GM23338 (cell line): Measurements from ENCODE around the gene MAP2K5. TPM values are rescaled to one million over a fixed set of nuclear protein-coding genes. Genes with fewer than 3 reads are reported as not detected.

Experiments
- ATAC-seq: fragments of 200-7000 bp; cut with Tn5 transposase; 3 replicates; pipeline ENCODE4 v1.9.1; 2020
- DNase-seq: peaks from one replicate; pipeline ENCODE4 v3.0.0-alpha.2; 2015; ENCODE audit warnings: low spot score
- H2AFZ ChIP-seq: fragments of 200-600 bp; sonication (generic); 2 replicates; pipeline ENCODE4 v1.8.0; 2016; ENCODE audit warnings: antibody characterized with exemption, mild to moderate bottlenecking, moderate library complexity
- H3F3A ChIP-seq: fragments of 200-600 bp; sonication (generic); replicated peaks from 2 replicates; pipeline ENCODE4 v1.8.0; 2017; ENCODE audit warnings: antibody characterized with exemption, mixed run types, low read depth
- H3K27ac ChIP-seq: fragments of 200-600 bp; sonication (generic); 2 replicates; pipeline ENCODE4 v1.6.1; 2016; ENCODE audit warnings: low read depth
- H3K27me3 ChIP-seq: fragments of 200-600 bp; sonication (generic); 2 replicates; pipeline ENCODE4 v1.8.0; 2016; ENCODE audit warnings: mild to moderate bottlenecking, mixed run types, moderate library complexity; ENCODE audit not compliant: insufficient read depth
- H3K36me3 ChIP-seq: fragments of 200-600 bp; sonication (generic); 2 replicates; pipeline ENCODE4 v1.8.0; 2016; ENCODE audit warnings: mild to moderate bottlenecking; ENCODE audit not compliant: insufficient read depth
- H3K4me1 ChIP-seq: fragments of 200-600 bp; sonication (generic); 2 replicates; pipeline ENCODE4 v1.8.0; 2016; ENCODE audit warnings: mild to moderate bottlenecking, moderate library complexity; ENCODE audit not compliant: insufficient read depth
- H3K4me2 ChIP-seq: fragments of 200-600 bp; sonication (generic); 2 replicates; pipeline ENCODE4 v1.7.1; 2017; ENCODE audit warnings: mixed run types
- H3K4me3 ChIP-seq: fragments of 200-600 bp; sonication (generic); 2 replicates; pipeline ENCODE4 v1.6.1; 2016; ENCODE audit warnings: mixed run types
- H3K79me2 ChIP-seq: fragments of 200-600 bp; sonication (generic); replicated peaks from 2 replicates; pipeline ENCODE4 v1.8.0; 2017; ENCODE audit warnings: mild to moderate bottlenecking; ENCODE audit not compliant: insufficient read depth
- H3K9me2 ChIP-seq: fragments of 200-600 bp; sonication (generic); 2 replicates; pipeline ENCODE4 v1.8.0; 2017; ENCODE audit not compliant: insufficient read depth
- H4K20me1 ChIP-seq: fragments of 200-600 bp; sonication (generic); replicated peaks from 2 replicates; pipeline ENCODE4 v1.8.0; 2017; ENCODE audit warnings: mild to moderate bottlenecking; ENCODE audit not compliant: insufficient read depth
- H3K27ac Mint-ChIP-seq: 2 replicates; pipeline ENCODE4 v1.8.0; 2020; ENCODE audit warnings: inconsistent platforms, mild to moderate bottlenecking, moderate library complexity, mixed read lengths
- H3K27me3 Mint-ChIP-seq: 3 replicates; pipeline ENCODE4 v1.8.0; 2022; ENCODE audit warnings: low read depth, mild to moderate bottlenecking, moderate library complexity, mixed read lengths, inconsistent platforms; ENCODE audit not compliant: insufficient read depth, poor library complexity
- H3K36me3 Mint-ChIP-seq: 3 replicates; pipeline ENCODE4 v1.8.0; 2021; ENCODE audit warnings: low read depth, mild to moderate bottlenecking, inconsistent platforms, moderate library complexity, mixed read lengths
- H3K4me1 Mint-ChIP-seq: 3 replicates; pipeline ENCODE4 v1.8.0; 2020; ENCODE audit warnings: mild to moderate bottlenecking, inconsistent platforms, mixed read lengths
- H3K4me3 Mint-ChIP-seq: 3 replicates; pipeline ENCODE4 v1.8.0; 2021; ENCODE audit warnings: moderate library complexity, mild to moderate bottlenecking, inconsistent platforms, mixed read lengths
- H3K9me3 Mint-ChIP-seq: 3 replicates; pipeline ENCODE4 v1.8.0; 2020; ENCODE audit warnings: moderate library complexity, mild to moderate bottlenecking, inconsistent platforms, mixed read lengths
- CREB1 ChIP-seq: fragments of 250-450 bp; sonication (Bioruptor Pico); IDR thresholded peaks from 2 replicates; pipeline ENCODE4 v1.5.0; 2020; ENCODE audit warnings: low read depth, mild to moderate bottlenecking, moderate library complexity
- ETS1 ChIP-seq: IDR thresholded peaks from 2 replicates; pipeline ENCODE4 v1.6.1; 2016; ENCODE audit warnings: antibody characterized with exemption
- EZH2phosphoT487 ChIP-seq: fragments of 200-600 bp; sonication (generic); IDR thresholded peaks from one replicate; pipeline ENCODE4 v1.8.1; 2018; ENCODE audit warnings: antibody characterized with exemption; ENCODE audit not compliant: unreplicated experiment
- JUNB ChIP-seq: IDR thresholded peaks from one replicate; pipeline ENCODE4 v1.6.1; 2016; ENCODE audit warnings: antibody characterized with exemption; ENCODE audit not compliant: unreplicated experiment
- NANOG ChIP-seq: IDR thresholded peaks from 2 replicates; pipeline ENCODE4 v1.6.1; 2016; ENCODE audit warnings: antibody characterized with exemption, borderline replicate concordance
- POLR2AphosphoS5 ChIP-seq: IDR thresholded peaks from 2 replicates; pipeline ENCODE4 v1.6.1; 2016; ENCODE audit warnings: antibody characterized with exemption, low read depth
- REST ChIP-seq: IDR thresholded peaks from one replicate; pipeline ENCODE4 v1.6.1; 2018; ENCODE audit warnings: antibody characterized with exemption; ENCODE audit not compliant: unreplicated experiment
- STAT1 ChIP-seq: IDR thresholded peaks from one replicate; pipeline ENCODE4 v1.6.1; 2016; ENCODE audit warnings: antibody characterized with exemption; ENCODE audit not compliant: unreplicated experiment
- ZNF114 ChIP-seq: fragments of 250-450 bp; sonication (Bioruptor Pico); IDR thresholded peaks from 2 replicates; pipeline ENCODE4 v1.5.0; 2020; ENCODE audit warnings: mild to moderate bottlenecking, moderate library complexity
- ZNF331 ChIP-seq: fragments of 250-450 bp; sonication (Bioruptor Pico); IDR thresholded peaks from 2 replicates; pipeline ENCODE4 v1.5.0; 2020; ENCODE audit warnings: low read depth, mild to moderate bottlenecking, moderate library complexity
- polyA plus RNA-seq: library from polyadenylated mRNA; unstranded; fragments of >200 nt; fragmentation: Nextera tagmentation; extraction: Ambion mirVana; gene quantifications from 2 replicates; pipeline ENCODE4 v1.2.1, GENCODE V29; 2016
- total RNA-seq: library from RNA; depleted of rRNA; stranded (reverse); fragments of >200 nt; shearing (Covaris generic); gene quantifications from 2 replicates; pipeline ENCODE4 v1.2.3, GENCODE V29; 2014
- TF ChIP-seq, protein P1 (sequence below): fragments of 250-450 bp; sonication (Bioruptor Pico); IDR thresholded peaks from 2 replicates; pipeline ENCODE4 v1.5.0; 2020; ENCODE audit warnings: mild to moderate bottlenecking, moderate library complexity

Gene MAP2K5
- total and polyA plus RNA-seq, 2 experiments from 2014 or later: 6.5 to 13.6 TPM

DNA sequence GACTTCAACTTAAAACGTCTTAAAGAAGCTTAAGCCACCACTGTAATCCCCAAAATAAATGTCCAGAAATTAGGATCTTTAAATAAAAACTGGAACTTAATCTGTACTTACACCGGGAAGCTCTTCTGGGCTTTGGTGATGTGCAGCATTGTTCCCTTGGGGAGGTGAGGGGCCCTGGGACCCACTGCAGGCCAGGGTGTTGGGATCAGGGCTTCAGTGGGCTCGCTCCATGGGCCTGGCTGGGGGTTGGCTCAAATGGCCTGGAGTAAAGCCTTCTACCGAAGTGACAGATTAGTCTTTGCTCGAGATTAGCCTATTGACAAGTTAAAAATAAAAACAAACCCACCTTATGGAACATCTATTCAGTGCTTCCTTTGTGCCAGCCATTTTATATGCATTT, 303.5 kb downstream of the MAP2K5 start:
- no peaks in the 10 kb centered on the region for H3F3A ChIP-seq
- peaks cover 5% of the 10 kb centered on the region; the same call in 1 of the 2 replicates for H3K9me2 ChIP-seq
- Mint-ChIP-seq H3K4me3 (no peak overlapping the region), H3K27ac (no peak overlapping the region), H3K36me3 (no peaks in the 10 kb centered on the region), H3K4me1 (peaks cover 42% of the 10 kb centered on the region), H3K9me3 (no peaks in the 10 kb centered on the region; the same call in 2 of the 3 replicates), H3K27me3 (peaks cover 20% of the 10 kb centered on the region)
- H3K27me3 ChIP-seq: peaks cover 10% of the 10 kb centered on the region
- peaks cover 24% of the 10 kb centered on the region for H3K4me1 ChIP-seq
- peaks cover 3% of the 10 kb centered on the region; the same call in 1 of the 2 replicates for H3K36me3 ChIP-seq
- H3K79me2 ChIP-seq: no peaks in the 10 kb centered on the region
- ATAC-seq (no peak), DNase-seq (no peak)
- no peak overlapping the region for H3K27ac ChIP-seq
- TF ChIP-seq REST: no peak
- no peak for TF ChIP-seq JUNB
- no peak for TF ChIP-seq STAT1
- no peak for TF ChIP-seq NANOG
- TF ChIP-seq POLR2AphosphoS5: no peak
- TF ChIP-seq EZH2phosphoT487: no peak
- no peak for TF ChIP-seq CREB1 (CRISPR knock-in tag)
- TF ChIP-seq, protein P1, sequence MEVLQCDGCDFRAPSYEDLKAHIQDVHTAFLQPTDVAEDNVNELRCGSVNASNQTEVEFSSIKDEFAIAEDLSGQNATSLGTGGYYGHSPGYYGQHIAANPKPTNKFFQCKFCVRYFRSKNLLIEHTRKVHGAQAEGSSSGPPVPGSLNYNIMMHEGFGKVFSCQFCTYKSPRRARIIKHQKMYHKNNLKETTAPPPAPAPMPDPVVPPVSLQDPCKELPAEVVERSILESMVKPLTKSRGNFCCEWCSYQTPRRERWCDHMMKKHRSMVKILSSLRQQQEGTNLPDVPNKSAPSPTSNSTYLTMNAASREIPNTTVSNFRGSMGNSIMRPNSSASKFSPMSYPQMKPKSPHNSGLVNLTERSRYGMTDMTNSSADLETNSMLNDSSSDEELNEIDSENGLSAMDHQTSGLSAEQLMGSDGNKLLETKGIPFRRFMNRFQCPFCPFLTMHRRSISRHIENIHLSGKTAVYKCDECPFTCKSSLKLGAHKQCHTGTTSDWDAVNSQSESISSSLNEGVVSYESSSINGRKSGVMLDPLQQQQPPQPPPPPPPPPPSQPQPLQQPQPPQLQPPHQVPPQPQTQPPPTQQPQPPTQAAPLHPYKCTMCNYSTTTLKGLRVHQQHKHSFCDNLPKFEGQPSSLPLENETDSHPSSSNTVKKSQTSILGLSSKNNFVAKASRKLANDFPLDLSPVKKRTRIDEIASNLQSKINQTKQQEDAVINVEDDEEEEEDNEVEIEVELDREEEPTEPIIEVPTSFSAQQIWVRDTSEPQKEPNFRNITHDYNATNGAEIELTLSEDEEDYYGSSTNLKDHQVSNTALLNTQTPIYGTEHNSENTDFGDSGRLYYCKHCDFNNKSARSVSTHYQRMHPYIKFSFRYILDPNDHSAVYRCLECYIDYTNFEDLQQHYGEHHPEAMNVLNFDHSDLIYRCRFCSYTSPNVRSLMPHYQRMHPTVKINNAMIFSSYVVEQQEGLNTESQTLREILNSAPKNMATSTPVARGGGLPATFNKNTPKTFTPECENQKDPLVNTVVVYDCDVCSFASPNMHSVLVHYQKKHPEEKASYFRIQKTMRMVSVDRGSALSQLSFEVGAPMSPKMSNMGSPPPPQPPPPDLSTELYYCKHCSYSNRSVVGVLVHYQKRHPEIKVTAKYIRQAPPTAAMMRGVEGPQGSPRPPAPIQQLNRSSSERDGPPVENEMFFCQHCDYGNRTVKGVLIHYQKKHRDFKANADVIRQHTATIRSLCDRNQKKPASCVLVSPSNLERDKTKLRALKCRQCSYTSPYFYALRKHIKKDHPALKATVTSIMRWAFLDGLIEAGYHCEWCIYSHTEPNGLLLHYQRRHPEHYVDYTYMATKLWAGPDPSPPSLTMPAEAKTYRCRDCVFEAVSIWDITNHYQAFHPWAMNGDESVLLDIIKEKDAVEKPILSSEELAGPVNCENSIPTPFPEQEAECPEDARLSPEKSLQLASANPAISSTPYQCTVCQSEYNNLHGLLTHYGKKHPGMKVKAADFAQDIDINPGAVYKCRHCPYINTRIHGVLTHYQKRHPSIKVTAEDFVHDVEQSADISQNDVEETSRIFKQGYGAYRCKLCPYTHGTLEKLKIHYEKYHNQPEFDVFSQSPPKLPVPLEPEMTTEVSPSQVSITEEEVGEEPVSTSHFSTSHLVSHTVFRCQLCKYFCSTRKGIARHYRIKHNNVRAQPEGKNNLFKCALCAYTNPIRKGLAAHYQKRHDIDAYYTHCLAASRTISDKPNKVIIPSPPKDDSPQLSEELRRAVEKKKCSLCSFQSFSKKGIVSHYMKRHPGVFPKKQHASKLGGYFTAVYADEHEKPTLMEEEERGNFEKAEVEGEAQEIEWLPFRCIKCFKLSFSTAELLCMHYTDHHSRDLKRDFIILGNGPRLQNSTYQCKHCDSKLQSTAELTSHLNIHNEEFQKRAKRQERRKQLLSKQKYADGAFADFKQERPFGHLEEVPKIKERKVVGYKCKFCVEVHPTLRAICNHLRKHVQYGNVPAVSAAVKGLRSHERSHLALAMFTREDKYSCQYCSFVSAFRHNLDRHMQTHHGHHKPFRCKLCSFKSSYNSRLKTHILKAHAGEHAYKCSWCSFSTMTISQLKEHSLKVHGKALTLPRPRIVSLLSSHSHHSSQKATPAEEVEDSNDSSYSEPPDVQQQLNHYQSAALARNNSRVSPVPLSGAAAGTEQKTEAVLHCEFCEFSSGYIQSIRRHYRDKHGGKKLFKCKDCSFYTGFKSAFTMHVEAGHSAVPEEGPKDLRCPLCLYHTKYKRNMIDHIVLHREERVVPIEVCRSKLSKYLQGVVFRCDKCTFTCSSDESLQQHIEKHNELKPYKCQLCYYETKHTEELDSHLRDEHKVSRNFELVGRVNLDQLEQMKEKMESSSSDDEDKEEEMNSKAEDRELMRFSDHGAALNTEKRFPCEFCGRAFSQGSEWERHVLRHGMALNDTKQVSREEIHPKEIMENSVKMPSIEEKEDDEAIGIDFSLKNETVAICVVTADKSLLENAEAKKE (CRISPR knock-in tag): no peak
- TF ChIP-seq ETS1: no peak
- no peak for TF ChIP-seq ZNF331 (CRISPR knock-in tag)
- TF ChIP-seq ZNF114 (CRISPR knock-in tag): no peak
- no peak overlapping the region for H3K4me3 ChIP-seq
- H4K20me1 ChIP-seq: no peaks in the 10 kb centered on the region
- H2AFZ ChIP-seq: no peak overlapping the region
- no peak overlapping the region for H3K4me2 ChIP-seq
